Measurements from ENCODE around the gene FOXA2.
"Not testable (repeated sequence)": the region's sequence is repeated elsewhere in the genome, so short reads cannot be mapped to it uniquely, and the experiment has no call there.

The FOXA2 gene

DNA sequence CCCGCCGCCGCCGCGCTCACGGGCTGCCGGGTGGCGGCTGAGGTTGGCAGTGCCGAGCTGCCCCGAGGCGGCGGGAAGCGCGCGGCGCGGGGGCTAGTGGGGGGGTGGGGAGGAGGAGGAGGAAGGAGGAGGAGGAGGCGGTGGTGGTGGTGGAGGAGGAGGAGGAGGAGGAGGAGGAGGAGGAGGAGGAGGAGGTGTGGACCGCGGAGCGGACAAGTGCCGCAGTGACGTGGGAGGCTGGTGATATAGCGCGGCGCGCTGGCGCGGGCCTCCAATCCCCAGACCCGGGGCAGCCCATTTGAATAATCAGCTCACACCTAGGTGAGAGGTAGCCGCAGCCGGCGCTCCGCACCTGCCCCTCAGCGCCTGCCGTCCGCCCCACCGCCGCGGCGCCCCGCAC, at the start of gene FOXA2:
FOXA2 (minus strand) TSS at position 51 of the 400 bp plus-strand sequence. CDS start 294 bp downstream, outside the sequence.
- no peak for DNase-seq (ENCODE audit: low read depth in 2 of 2)

DNA sequence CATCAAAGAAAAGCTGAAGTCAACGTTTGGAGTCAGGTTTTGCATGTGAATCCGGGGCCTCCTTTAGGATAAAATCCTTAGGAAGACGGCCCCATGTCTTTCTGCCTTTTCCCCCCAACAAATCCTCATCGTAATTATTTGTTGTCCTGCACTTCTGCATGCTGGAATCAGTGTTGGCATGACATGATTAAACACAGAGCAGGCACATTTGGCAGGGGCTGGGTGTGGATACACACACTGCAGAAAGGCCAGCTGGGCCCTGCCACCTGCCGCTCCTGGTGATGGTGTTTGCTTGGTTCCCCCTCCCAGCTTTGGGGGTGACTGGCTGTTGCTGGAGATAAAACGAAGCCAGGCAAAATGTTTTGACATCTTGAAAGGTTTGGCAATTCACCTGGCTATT, 46.3 kb upstream of the FOXA2 start:
- no peak for DNase-seq (ENCODE audit: low read depth in 2 of 2)

DNA sequence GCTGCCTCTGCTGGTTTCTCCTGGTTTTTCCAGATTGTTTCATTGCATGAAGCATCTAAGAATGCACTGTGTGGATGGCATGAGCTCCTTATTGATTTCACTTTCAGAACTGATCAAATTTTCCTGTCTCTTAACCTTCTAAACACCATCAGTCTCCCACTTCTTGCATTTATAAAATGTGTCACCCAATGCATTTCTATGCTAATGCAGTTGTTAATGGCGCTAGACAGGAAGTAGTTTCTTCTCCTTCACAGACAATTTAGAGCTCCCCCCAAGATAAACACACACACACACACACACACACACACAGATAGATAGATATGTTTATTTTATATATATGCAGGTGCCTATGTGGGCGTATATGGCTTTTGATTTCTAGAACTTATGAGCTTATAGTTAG, 45.6 kb upstream of the FOXA2 start:
- DNase-seq (ENCODE audit: low read depth in 2 of 2): no peak

DNA sequence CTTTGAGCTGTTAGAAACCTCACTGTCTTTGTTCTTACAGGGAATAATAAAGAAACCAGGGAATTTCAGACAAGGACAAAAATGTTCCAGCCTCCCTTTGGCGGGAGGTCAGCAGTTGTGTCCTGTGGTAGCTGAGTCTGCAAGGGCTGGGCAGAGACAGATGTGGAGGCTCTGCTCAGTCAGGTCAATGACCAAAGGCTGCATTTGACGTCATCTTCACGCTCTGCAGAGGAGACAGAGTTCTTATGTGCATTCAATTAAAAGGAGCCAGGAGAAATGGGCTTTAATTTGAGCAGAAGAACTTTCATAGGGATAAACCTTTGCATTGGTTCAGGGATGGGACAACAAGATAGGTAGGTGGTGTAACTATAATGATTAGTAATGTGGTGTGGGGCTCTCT, 45.1 kb upstream of the FOXA2 start:
- DNase-seq (ENCODE audit: low read depth in 2 of 2): no peak

DNA sequence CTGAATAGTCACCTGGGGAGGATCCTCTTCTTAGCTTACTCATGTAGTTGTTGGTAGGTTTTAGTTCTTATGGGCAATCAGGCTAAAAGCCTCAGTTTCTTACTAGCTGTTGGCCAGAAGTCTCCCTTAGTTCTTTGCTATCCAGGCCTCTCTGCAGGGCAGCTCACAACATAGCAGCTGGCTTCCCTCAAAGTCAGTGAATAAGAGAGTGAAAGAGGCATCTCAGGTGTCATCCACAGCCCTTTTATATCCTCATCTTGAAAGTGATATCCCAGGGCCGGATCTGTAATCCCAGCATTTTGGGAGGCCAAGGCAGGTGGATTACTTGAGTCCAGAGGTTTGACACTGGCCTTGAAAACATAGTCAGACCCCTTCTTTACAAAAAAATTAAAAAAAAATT, 42.1 kb upstream of the FOXA2 start:
- no peak for DNase-seq (ENCODE audit: low read depth in 2 of 2)

DNA sequence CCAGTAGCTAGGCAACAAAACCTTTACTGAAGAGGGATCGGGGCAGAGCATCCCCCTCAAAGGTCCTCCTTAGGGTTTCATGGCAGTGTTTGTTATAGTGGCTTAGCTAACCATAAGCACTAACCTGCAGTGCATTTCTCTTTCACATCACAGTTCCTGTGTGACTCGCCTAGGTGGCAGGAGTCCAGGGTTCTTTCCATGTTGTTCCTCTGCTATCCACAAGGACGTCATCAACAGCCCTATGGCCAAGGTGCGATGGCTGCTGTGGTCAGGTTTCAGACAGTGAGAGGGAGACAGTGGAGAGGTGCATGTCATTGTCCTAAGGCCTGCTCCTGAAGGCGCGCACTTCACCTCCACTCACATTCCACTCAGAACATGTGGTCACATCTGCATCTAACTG, 38.8 kb upstream of the FOXA2 start:
- no peak for DNase-seq (ENCODE audit: low read depth in 2 of 2)

DNA sequence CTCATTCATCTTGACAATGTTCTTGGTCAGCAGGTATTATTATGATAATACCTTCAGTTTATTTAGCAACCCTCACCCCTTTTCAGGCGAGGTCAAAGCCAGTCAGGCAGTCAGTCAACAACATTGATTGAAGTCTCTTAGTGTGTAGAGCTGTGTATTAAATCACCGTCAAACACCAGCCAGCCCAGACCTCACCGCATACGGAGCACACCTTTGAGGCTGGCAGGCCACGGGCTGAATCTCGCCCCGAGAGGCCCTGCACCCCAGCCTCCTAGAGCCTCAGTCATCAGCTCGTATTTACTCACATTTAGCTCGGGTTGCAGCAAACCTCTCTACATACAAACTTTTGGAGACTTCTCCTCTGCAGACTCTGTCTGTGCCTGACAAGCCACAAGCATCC, 36.0 kb upstream of the FOXA2 start:
- DNase-seq (ENCODE audit: low read depth in 2 of 2): no peak

DNA sequence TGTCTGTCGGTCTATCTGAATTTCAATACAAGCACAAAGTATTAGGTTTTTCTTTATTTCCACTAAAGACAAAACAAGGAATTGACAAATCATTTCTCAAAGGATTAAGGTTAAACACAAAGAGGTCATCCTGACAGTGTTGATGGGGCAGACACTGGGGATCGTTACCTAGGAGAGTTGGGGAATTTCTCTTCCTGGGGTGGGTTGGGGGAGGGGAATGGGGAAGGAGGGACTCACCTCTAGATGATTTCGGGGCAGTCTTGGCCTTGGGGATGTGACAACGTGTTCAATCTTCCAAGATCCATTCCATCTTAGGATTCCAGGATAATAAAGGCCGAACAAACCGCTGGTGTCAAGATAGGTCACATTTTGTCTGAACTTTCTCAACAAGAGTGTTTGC, 35.4 kb upstream of the FOXA2 start:
- no peak for DNase-seq (ENCODE audit: low read depth in 2 of 2)

DNA sequence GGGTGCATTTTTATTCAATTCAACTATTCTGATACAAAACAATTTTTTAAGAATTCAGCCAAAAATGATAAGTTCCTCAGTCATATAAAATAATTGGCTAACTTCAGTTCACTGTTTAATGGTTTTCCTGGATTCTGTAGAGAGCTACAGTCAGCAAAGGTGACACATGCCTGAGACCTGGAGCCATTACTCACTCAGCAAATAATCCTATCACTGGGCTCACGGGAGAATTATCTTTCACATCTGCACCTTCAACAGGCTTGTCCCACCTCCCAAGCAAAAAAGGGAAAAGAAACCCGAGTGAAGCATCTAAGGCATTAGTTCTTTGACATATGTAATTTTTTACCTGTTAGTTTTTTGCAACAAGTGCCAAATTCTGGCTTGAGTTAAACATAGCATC, 34.9 kb upstream of the FOXA2 start:
- DNase-seq (ENCODE audit: low read depth in 2 of 2): no peak

DNA sequence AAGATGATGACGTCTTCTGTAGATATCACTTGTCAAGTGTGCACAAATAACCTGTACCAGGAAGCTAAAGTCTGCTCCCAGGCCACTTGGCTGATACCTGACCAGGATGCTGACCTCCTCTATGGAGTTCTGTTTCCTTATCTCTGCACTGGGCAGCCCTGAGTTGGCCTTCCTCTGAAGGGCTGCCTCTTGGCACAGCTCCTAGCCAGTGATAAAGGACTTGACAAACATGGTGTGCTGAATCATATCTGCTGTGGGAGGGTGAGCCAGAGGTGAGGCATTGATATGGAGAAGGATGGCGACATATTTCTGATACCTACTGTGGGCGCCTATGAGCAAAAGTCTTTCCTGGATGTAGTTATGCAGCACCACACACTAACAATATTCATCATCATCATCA, 32.8 kb upstream of the FOXA2 start:
- DNase-seq (ENCODE audit: low read depth in 2 of 2): no peak

DNA sequence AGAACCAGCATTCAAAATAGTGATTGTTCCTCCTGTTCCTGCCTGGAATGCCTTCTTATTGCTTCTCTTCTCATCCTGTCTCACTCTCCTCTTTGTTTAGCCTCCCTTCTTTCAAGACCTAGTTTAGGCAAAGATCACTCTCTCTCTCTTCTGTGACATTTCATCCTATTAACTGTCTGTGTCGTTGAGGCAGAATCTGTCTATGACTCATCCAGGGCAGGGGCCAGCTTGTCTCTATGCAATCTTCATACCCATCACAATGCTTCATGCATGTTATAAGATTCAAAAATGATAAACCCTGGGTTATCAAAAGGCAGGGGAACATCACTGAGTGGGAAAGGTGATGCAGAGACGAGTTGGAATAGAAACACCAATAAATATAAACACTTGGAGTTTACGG, 32.2 kb upstream of the FOXA2 start:
- DNase-seq (ENCODE audit: low read depth in 2 of 2): no peak

DNA sequence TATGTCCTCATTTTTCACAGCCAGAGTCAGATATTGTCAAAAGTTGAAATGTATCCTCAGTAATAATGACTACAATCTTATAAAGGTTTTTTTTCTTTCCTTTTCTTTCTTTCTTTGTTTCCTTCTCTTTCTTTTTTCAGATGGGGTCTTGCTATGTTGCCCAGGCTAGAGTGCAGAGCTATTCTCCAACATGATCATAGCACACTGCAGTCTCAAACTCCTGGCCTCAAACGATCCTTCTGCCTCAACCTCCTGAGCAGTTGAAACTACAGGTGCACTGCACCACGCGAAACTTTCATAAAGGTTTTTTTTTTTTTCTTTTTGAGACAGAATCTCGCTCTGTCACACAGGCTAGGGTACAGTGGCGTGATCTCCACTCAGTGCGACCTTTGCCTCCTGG, 31.1 kb upstream of the FOXA2 start:
- DNase-seq (ENCODE audit: low read depth in 2 of 2): no peak

DNA sequence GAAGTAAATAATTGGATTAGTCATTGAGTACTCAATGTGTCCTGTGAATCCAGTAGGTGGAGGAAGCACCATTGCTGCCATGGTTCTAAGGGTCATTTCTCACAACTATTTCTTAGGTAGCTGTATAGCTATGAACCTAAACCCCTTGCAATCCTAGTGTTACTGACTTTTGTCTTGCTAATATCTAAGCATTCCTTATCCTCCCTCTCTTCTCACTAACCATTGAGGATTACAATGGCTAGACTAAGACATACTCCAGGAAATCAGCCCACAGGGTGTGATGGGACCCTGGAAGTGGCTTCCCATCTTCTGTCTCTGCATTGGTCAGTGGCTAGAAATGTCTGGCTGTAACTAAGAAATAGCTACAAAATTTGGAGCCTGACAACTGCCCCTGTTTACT, 27.3 kb upstream of the FOXA2 start:
- no peak for DNase-seq (ENCODE audit: low read depth in 2 of 2)

DNA sequence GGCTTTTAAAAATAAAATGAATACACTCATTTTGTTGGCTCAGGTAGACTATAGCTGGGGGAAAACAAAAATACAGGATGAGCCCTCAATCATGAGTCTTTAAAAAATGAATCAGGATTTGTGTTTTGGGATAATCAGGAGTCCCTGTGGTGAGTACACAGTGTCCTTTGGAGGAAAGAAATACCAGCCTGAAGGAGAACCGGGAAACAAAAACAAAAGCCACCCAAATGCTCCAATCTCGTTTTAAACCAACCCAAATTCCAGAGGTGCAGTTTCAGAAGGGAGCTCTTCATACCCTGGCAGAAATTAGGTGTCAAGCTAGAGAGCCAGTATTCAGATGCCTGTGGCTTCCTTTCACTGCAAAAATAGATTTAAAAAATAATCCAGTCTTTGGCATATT, 23.3 kb upstream of the FOXA2 start:
- DNase-seq (ENCODE audit: low read depth in 2 of 2): no peak

DNA sequence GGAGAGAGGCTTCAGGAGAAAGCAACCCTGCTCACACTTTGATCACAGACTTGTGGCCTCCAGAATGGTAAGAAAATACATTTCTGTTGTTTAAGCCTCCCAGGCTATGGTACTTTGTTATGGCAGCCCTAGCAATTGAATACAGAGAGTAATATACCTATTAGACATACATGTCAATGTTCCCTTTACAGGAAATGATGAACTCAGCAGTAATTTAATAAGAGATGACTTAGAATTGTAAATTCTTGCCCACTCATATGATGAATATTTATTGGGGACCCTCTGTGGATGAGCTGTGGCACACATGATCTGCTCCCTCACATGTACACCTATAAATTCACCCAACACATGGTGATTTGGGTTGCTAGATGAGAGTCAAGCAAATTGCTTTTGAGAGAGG, 20.4 kb upstream of the FOXA2 start:
- no peak for DNase-seq (ENCODE audit: low read depth in 2 of 2)

DNA sequence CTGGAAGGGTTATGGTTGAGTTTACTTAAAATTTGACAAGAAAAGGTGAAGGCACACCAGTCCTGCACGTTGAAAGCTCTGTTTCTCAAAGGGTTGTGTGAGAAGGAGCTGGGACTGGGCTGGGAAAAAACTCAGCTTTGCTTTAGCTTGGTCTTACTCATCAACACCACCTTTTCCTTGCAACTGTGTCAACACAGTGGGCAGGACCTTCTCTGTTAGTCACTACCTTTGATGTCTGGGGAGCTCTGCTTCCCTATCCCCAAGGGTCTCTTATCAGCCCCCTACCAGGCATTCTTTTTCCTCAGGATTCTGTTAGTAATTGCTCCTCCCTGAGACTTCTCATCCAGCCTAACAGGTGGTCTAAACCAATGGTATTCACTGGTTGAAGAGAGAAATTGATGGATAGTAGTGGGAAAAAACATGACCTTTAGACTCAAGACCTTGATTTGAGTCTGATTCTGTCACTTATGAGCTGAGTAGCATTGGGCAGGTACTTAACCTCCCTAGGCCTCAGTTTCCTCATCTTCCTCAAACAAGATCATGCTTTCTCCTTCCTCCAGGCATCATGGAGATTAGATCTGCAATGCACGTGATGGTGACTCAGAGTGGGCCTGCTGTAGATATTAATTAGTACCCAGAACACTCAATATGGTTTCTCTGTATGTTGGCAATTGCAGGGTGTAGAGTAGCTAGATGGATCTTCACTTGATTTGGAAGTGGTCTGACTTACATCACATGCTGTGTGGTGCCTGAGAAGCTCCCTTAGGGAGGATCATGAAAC, 17.2 kb upstream of the FOXA2 start:
- DNase-seq (ENCODE audit: low read depth in 2 of 2): no peak

DNA sequence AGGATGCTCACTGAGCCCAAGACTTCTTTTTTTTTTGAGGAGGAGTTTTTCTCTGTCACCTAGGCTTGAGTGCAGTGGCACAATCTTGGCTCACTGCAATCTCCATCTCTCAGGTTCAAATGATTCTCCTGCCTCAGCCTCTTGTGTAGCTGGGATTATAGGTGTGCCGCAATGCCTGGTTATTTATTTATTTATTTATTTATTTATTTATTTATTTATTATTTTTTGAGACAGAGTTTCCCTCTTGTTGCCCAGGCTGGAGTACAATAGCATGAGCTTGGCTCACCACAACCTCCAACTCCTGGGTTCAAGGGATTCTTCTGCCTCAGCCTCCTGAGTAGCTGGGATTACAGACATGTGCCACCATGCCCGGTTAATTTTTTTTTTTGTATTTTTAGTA, 14.9 kb upstream of the FOXA2 start:
- not testable (repeated sequence) for DNase-seq (ENCODE audit: low read depth in 2 of 2)

DNA sequence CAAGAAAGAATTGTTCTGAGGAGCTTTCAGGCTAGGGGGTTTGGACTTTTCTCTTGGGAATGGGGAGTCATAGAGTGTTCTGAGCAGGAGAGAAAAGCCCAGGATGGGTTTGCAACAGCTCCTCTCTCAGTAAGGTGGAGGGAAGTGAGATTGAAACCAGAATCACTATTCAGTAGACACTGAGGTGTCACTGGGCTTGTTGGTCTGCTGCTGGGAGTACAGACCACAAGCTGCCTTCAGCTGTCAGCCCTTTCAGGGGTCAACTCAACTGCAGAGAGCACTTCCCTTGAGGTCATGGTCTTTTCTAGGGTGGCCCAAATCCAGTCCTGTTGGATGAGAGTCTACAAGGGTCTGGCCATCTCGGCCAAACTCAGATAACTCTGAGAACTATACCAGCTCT, 12.9 kb upstream of the FOXA2 start:
- no peak for DNase-seq (ENCODE audit: low read depth in 2 of 2)

DNA sequence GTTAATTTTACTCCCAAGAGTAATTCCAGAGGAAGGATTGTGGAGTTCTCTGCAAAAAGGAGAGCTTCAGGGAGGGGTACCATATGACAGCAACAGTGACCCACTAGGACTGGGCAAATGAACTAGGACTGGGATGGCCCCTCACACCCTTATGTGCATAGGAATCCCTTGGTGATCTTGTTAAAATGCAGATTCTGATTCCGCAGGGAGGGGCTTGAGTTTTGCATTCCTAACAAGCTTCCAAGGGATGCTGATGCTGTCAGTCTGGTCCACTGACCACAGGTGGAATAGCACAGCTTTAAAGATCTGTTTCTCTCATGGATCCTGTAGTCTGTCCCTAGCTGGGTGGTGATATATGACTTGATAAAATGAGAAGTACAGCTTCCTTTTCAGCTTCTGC, 6.3 kb upstream of the FOXA2 start:
- no peak for DNase-seq (ENCODE audit: low read depth in 2 of 2)

DNA sequence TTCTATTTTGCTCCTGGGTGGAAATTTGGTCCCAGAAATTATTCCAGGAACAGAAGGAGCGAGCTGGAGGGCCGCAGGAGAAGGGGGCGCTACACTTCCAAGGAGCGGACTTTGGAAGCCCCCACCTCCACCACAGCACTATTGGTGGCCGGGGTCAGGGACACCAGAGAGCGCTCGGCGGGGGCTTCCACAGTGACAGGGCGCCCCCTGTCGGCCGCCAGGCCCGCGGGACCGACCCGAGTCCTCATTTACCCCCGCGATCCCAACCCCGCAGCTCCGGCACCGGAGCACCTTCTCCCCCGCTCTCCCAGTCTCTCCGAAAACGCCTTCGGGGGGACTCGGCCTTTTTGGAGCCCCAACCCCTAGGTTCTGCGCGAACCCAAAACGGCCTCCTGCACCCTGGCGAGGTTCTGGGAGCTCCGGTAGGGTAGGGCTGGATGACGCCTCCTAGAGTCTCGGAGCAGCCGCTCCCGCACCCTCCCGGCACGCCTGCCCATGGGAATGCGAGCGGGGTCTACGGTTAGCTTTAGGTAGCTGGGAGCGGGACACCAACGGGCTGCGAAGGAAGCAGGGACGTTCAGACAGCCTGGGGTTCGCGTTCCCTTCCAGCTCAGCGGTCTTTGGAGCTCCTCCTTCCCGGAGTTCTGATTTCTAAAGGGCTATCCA, 2.4 kb upstream of the FOXA2 start:
- no peak for DNase-seq (ENCODE audit: low read depth in 2 of 2)

DNA sequence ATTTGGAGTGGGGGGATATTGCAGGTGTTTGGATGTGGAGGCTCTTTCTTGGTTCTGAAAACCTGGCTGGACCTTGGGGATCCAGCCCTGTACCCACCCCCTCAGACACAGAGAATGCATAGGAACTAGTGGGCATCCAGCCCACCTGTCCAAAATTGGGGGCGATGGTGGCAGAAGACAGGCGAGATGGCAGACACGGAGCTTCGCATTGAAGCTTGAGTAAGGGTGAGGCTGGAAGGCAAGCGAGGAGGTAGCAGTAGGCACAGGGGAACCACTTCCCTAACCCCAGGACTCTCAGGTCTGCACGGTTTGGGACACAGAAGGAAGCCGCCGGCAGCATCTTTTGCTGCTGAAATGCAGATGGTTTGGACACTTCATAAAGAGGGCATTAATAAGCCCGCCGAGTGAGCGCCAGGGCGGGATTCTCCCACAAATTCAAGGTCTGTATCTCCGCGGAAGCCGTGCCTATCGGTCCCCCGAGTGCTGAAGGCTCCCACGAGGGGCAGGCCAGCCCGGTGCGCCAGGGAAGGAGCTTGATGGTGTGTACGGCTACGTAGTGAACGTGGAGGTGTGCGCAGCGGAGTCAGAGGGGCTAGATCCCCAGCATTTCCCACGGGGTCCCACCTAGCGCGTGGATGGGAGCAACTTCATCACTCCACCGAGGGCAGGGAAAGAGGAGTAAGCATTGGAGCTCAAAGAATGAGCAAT, 1.6 kb upstream of the FOXA2 start:
- DNase-seq (ENCODE audit: low read depth in 2 of 2): no peak

DNA sequence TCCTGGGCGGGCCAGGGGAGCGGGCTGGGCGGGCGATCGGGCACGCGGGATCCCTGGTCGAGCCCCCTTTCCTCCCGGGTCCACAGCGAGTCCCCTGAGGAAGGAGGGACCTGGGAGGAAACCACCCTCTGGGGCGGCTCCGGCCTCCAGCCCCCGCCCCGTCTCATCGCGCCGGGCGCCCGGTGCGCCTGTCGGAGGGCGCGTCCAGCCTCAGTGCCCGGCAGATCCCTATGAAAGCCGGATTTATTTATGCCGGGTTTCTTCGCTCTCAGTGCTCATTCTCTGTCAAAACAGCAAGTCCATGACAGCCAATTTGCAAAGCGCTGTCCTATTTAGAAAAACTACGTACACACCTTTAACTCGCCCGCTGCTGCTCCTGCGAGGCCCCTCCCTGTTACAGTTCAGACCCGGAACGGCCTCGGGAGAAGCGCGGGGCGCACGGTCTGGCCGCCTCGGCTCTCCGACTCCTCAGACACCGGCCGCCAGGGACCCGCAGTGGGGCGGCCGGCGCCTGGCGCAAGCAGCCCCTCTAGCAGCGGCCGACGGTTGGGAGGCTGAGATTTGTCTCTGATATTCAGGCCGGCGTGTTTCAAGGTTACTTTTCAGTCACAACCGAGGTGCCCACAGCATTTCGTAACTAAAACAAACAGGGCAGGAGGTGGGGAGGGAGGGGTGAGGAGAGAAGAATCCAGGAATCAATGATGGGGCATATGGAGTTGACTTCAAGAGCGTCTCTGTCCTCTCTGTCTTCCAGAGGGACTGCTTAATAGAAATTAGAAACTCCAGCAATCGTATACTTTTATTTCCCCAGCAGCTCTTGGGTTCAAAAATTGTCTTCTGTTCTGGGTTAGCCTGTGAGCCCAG, 782 bp upstream of the FOXA2 start:
- no peak for DNase-seq (ENCODE audit: low read depth in 2 of 2)
